ENCODE measurements around the gene UNC45A.

Gene UNC45A

DNA sequence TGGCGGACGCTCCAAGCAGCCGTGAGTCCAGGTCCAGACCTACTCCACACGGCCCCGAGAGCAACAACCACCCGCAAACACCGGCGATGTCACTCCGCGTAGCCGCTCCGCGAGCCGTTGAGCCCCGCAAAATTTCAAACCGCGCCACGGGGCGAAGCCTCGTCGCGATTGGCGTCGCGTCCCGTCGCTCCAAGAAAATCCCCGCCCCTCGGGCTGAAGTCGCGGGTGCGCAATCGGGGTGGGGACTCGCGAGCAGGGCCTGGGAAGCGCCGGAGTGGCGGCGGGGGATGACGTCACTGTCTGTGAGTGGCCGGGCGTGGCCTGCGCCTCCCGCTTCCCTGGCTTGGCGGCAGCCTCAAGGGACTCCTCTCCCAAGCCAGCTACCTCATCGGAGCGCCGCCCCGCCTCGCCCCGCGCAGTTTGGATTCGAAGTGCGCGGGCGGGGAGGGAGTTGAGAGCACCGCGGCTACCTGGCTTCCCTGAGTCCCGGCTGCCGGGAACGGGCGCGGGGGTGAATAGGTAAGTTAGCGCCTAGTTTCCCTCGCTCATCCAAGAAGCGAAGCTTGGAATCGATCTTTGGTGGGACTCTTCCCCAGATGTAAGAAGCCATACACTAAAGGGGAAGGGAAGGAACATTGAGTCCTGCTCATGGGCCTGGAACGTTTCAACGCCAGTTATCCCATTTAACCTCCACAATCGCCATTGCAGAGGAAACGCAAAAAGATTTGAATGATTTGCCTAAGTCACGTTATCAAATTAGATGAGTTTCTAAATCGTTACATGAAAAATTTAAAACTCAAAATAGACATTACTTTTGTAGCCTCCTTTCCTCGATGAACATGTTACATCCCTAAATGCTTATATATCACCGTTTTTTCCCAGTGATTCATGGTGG lies 59.6 kb downstream of the UNC45A start, which contains the start of gene PRC1 (continued):
- TF ChIP-seq ZNF621 (tag by site-specific recombination; IDR thresholded peaks at IDR 0.05) (no peak), ZNF701 (tag by site-specific recombination; IDR thresholded peaks at IDR 0.05) (no peak), ZNF677 (tag by site-specific recombination; IDR thresholded peaks at IDR 0.05) (no peak), BCL11B (tag by site-specific recombination; IDR thresholded peaks at IDR 0.05; ENCODE audit: low read depth) (no peak), ZNF140 (tag by site-specific recombination; IDR thresholded peaks at IDR 0.05) (no peak), ZNF529 (tag by site-specific recombination; IDR thresholded peaks at IDR 0.05; ENCODE audit: insufficient replicate concordance) (no peak), ZNF555 (tag by site-specific recombination; conservative IDR thresholded peaks at IDR 0.05) (no peak), BCL11A (tag by site-specific recombination; IDR thresholded peaks at IDR 0.05; ENCODE audit: low read depth) (peak; percentile 62), ZFHX2 (tag by site-specific recombination; conservative IDR thresholded peaks at IDR 0.05) (peak; percentile 87), ZNF175 (tag by site-specific recombination; IDR thresholded peaks at IDR 0.05) (no peak), PRDM1 (tag by site-specific recombination; IDR thresholded peaks at IDR 0.05) (0 out of 2 replicates have a peak, but pooled peaks have one; percentile 41), ZEB2 (tag by site-specific recombination; IDR thresholded peaks at IDR 0.05) (peak; percentile 99), ZNF2 (tag by site-specific recombination; IDR thresholded peaks at IDR 0.05) (peak; percentile 19; the same call in 1 of the 2 replicates), ZNF596 (tag by site-specific recombination; IDR thresholded peaks at IDR 0.05) (no peak), ZNF473 (tag by site-specific recombination; IDR thresholded peaks at IDR 0.05) (no peak), ZNF670 (tag by site-specific recombination; IDR thresholded peaks at IDR 0.05; ENCODE audit: low read depth) (no peak), KLF1 (tag by site-specific recombination; IDR thresholded peaks at IDR 0.05) (peak; percentile 97)
- TF ChIP-seq, protein P1, sequence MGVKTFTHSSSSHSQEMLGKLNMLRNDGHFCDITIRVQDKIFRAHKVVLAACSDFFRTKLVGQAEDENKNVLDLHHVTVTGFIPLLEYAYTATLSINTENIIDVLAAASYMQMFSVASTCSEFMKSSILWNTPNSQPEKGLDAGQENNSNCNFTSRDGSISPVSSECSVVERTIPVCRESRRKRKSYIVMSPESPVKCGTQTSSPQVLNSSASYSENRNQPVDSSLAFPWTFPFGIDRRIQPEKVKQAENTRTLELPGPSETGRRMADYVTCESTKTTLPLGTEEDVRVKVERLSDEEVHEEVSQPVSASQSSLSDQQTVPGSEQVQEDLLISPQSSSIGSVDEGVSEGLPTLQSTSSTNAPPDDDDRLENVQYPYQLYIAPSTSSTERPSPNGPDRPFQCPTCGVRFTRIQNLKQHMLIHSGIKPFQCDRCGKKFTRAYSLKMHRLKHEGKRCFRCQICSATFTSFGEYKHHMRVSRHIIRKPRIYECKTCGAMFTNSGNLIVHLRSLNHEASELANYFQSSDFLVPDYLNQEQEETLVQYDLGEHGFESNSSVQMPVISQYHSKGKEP (tag by site-specific recombination; IDR thresholded peaks at IDR 0.05): 0 out of 2 replicates have a peak, but pooled peaks have one; percentile 3
- TF ChIP-seq, protein P2, sequence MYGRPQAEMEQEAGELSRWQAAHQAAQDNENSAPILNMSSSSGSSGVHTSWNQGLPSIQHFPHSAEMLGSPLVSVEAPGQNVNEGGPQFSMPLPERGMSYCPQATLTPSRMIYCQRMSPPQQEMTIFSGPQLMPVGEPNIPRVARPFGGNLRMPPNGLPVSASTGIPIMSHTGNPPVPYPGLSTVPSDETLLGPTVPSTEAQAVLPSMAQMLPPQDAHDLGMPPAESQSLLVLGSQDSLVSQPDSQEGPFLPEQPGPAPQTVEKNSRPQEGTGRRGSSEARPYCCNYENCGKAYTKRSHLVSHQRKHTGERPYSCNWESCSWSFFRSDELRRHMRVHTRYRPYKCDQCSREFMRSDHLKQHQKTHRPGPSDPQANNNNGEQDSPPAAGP (tag by site-specific recombination; IDR thresholded peaks at IDR 0.05): peak; percentile 98
- TF ChIP-seq, protein P3, sequence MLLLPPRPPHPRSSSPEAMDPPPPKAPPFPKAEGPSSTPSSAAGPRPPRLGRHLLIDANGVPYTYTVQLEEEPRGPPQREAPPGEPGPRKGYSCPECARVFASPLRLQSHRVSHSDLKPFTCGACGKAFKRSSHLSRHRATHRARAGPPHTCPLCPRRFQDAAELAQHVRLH (tag by site-specific recombination; IDR thresholded peaks at IDR 0.05): 0 out of 2 replicates have a peak, but pooled peaks have one; percentile 7
- TF ChIP-seq, protein P4, sequence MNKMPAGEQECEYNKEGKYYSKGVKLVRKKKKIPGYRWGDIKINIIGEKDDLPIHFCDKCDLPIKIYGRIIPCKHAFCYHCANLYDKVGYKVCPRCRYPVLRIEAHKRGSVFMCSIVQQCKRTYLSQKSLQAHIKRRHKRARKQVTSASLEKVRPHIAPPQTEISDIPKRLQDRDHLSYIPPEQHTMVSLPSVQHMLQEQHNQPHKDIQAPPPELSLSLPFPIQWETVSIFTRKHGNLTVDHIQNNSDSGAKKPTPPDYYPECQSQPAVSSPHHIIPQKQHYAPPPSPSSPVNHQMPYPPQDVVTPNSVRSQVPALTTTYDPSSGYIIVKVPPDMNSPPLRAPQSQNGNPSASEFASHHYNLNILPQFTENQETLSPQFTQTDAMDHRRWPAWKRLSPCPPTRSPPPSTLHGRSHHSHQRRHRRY (tag by site-specific recombination; IDR thresholded peaks at IDR 0.05): no peak
- TF ChIP-seq, protein P5, sequence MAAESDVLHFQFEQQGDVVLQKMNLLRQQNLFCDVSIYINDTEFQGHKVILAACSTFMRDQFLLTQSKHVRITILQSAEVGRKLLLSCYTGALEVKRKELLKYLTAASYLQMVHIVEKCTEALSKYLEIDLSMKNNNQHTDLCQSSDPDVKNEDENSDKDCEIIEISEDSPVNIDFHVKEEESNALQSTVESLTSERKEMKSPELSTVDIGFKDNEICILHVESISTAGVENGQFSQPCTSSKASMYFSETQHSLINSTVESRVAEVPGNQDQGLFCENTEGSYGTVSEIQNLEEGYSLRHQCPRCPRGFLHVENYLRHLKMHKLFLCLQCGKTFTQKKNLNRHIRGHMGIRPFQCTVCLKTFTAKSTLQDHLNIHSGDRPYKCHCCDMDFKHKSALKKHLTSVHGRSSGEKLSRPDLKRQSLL (tag by site-specific recombination; IDR thresholded peaks at IDR 0.05): no peak
- TF ChIP-seq, protein P6, sequence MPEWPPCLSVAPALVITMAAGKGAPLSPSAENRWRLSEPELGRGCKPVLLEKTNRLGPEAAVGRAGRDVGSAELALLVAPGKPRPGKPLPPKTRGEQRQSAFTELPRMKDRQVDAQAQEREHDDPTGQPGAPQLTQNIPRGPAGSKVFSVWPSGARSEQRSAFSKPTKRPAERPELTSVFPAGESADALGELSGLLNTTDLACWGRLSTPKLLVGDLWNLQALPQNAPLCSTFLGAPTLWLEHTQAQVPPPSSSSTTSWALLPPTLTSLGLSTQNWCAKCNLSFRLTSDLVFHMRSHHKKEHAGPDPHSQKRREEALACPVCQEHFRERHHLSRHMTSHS (tag by site-specific recombination; IDR thresholded peaks at IDR 0.05): no peak
- TF ChIP-seq, protein P7, sequence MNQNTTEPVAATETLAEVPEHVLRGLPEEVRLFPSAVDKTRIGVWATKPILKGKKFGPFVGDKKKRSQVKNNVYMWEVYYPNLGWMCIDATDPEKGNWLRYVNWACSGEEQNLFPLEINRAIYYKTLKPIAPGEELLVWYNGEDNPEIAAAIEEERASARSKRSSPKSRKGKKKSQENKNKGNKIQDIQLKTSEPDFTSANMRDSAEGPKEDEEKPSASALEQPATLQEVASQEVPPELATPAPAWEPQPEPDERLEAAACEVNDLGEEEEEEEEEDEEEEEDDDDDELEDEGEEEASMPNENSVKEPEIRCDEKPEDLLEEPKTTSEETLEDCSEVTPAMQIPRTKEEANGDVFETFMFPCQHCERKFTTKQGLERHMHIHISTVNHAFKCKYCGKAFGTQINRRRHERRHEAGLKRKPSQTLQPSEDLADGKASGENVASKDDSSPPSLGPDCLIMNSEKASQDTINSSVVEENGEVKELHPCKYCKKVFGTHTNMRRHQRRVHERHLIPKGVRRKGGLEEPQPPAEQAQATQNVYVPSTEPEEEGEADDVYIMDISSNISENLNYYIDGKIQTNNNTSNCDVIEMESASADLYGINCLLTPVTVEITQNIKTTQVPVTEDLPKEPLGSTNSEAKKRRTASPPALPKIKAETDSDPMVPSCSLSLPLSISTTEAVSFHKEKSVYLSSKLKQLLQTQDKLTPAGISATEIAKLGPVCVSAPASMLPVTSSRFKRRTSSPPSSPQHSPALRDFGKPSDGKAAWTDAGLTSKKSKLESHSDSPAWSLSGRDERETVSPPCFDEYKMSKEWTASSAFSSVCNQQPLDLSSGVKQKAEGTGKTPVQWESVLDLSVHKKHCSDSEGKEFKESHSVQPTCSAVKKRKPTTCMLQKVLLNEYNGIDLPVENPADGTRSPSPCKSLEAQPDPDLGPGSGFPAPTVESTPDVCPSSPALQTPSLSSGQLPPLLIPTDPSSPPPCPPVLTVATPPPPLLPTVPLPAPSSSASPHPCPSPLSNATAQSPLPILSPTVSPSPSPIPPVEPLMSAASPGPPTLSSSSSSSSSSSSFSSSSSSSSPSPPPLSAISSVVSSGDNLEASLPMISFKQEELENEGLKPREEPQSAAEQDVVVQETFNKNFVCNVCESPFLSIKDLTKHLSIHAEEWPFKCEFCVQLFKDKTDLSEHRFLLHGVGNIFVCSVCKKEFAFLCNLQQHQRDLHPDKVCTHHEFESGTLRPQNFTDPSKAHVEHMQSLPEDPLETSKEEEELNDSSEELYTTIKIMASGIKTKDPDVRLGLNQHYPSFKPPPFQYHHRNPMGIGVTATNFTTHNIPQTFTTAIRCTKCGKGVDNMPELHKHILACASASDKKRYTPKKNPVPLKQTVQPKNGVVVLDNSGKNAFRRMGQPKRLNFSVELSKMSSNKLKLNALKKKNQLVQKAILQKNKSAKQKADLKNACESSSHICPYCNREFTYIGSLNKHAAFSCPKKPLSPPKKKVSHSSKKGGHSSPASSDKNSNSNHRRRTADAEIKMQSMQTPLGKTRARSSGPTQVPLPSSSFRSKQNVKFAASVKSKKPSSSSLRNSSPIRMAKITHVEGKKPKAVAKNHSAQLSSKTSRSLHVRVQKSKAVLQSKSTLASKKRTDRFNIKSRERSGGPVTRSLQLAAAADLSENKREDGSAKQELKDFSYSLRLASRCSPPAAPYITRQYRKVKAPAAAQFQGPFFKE (tag by site-specific recombination; IDR thresholded peaks at IDR 0.05; ENCODE audit: borderline replicate concordance): no peak
- TF ChIP-seq, protein P8, sequence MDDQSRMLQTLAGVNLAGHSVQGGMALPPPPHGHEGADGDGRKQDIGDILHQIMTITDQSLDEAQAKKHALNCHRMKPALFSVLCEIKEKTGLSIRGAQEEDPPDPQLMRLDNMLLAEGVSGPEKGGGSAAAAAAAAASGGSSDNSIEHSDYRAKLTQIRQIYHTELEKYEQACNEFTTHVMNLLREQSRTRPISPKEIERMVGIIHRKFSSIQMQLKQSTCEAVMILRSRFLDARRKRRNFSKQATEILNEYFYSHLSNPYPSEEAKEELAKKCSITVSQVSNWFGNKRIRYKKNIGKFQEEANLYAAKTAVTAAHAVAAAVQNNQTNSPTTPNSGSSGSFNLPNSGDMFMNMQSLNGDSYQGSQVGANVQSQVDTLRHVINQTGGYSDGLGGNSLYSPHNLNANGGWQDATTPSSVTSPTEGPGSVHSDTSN (CRISPR knock-in tag; IDR thresholded peaks at IDR 0.05): peak; percentile 100
